ENCODE results near the gene SLC39A11.

GRCh38 chr17:73060721-73061120 lies 31.8 kb downstream of the SLC39A11 start:
- TF ChIP-seq CTCF (conservative IDR thresholded peaks at IDR 0.05; ENCODE audit: low read depth, low read length): no peak
- TF ChIP-seq EZH2 (IDR thresholded peaks at IDR 0.05; ENCODE audit: borderline replicate concordance, low read depth, low read length, poor library complexity, severe bottlenecking): no peak
